Mesendoderm (in vitro differentiated cells): ENCODE data around the gene MED25.

Source experiments
- DNase-seq: peaks from one replicate; pipeline ENCODE4 v3.0.0; 2013
- H2AK5ac ChIP-seq: 2 replicates; pipeline ENCODE4 v1.6.1; 2013; ENCODE audit warnings: low read length, inconsistent platforms
- H2BK120ac ChIP-seq: 2 replicates; pipeline ENCODE4 v1.6.1; 2013; ENCODE audit warnings: low read depth, mild to moderate bottlenecking, low read length, moderate library complexity, mixed read lengths
- H2BK15ac ChIP-seq: replicated peaks from 2 replicates; pipeline ENCODE4 v1.6.1; 2013; ENCODE audit warnings: low read depth, mild to moderate bottlenecking, moderate library complexity
- H2BK5ac ChIP-seq: 2 replicates; pipeline ENCODE4 v1.6.1; 2013; ENCODE audit warnings: low read length, inconsistent platforms
- H3K18ac ChIP-seq: 2 replicates; pipeline ENCODE4 v1.6.1; 2013; ENCODE audit warnings: mild to moderate bottlenecking, low read length, mixed read lengths
- H3K23ac ChIP-seq: one replicate; pipeline ENCODE4 v1.6.1; 2013; ENCODE audit warnings: low read length
- H3K27ac ChIP-seq: 2 replicates; pipeline ENCODE4 v1.5.1; 2013; ENCODE audit warnings: low read depth, mild to moderate bottlenecking, inconsistent platforms, low read length, moderate library complexity
- H3K27me3 ChIP-seq: 2 replicates; pipeline ENCODE4 v1.6.1; 2013; ENCODE audit warnings: low read length, control low read depth, mild to moderate bottlenecking, inconsistent platforms; ENCODE audit not compliant: insufficient read depth, poor library complexity
- H3K36me3 ChIP-seq: 2 replicates; pipeline ENCODE4 v1.6.1; 2013; ENCODE audit warnings: low read length, inconsistent platforms; ENCODE audit not compliant: control insufficient read depth, insufficient read depth
- H3K4ac ChIP-seq: one replicate; pipeline ENCODE4 v1.6.1; 2013; ENCODE audit warnings: low read depth, mild to moderate bottlenecking, low read length, moderate library complexity
- H3K4me1 ChIP-seq: 2 replicates; pipeline ENCODE4 v1.6.1; 2013; ENCODE audit warnings: low read depth, low read length, inconsistent platforms; ENCODE audit not compliant: control insufficient read depth
- H3K4me2 ChIP-seq: 2 replicates; pipeline ENCODE4 v1.6.1; 2013; ENCODE audit warnings: low read length
- H3K4me3 ChIP-seq: 2 replicates; pipeline ENCODE4 v1.5.1; 2013; ENCODE audit warnings: mild to moderate bottlenecking, low read length
- H3K56ac ChIP-seq: one replicate; pipeline ENCODE4 v1.6.1; 2013; ENCODE audit warnings: low read length
- H3K79me1 ChIP-seq: 2 replicates; pipeline ENCODE4 v1.6.1; 2013; ENCODE audit warnings: low read length, inconsistent platforms
- H3K79me2 ChIP-seq: 2 replicates; pipeline ENCODE4 v1.6.1; 2013; ENCODE audit warnings: mild to moderate bottlenecking, low read length; ENCODE audit not compliant: control insufficient read depth, insufficient read depth
- H3K9ac ChIP-seq: 2 replicates; pipeline ENCODE4 v1.6.1; 2013; ENCODE audit warnings: low read length, inconsistent platforms
- H4K5ac ChIP-seq: one replicate; pipeline ENCODE4 v1.6.1; 2013; ENCODE audit warnings: low read length
- H4K8ac ChIP-seq: one replicate; pipeline ENCODE4 v1.6.1; 2013; ENCODE audit warnings: low read depth, mild to moderate bottlenecking, control low read depth, low read length, moderate library complexity
- WGBS: extraction: QIAGEN DNeasy Blood & Tissue Kit; methylation state at CpG from one replicate; pipeline ENCODE4 v1.1.7; 2013; ENCODE audit warnings: low lambda C conversion rate, missing lambda C conversion rate; ENCODE audit not compliant: insufficient coverage; ENCODE audit errors: extremely low coverage; 5-methylcytosine and 5-hydroxymethylcytosine counted together

Gene MED25

DNA sequence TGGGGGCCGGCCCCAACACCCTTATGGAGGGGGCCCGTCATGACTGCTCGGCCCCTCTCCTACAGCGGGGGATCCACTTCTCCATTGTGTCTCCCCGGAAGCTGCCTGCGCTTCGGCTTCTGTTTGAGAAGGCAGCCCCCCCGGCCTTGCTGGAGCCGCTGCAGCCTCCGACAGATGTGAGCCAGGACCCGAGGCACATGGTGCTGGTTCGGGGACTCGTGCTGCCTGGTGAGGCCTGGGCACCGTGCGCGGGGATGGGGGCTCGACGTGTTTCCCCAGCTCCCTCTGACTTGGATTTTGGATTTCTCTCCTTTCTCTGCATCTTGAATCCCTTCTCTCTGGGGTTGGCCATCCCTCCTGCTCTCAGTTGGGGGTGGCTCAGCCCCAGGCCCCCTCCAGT lies 11.6 kb downstream of the MED25 start:
- H3K4me3 ChIP-seq: no peak overlapping the region
- H3K4ac ChIP-seq: no peak overlapping the region
- H4K5ac ChIP-seq: no peak overlapping the region
- H2BK120ac ChIP-seq: no peak overlapping the region
- no peak overlapping the region for H2AK5ac ChIP-seq
- WGBS: no CpG with 5 or more reads among the region's 18 CpGs
- H3K56ac ChIP-seq: no peak overlapping the region
- no peak overlapping the region for H2BK15ac ChIP-seq
- H3K18ac ChIP-seq: no peak overlapping the region
- H3K79me1 ChIP-seq: peaks cover 5% of the 10 kb centered on the region
- H3K4me1 ChIP-seq: no peaks in the 10 kb centered on the region
- no peaks in the 10 kb centered on the region for H3K79me2 ChIP-seq
- no peak overlapping the region for H3K4me2 ChIP-seq
- no peak overlapping the region for H3K27ac ChIP-seq
- no peak overlapping the region for H3K23ac ChIP-seq
- peaks cover 1% of the 10 kb centered on the region for H3K36me3 ChIP-seq
- H3K9ac ChIP-seq: no peak overlapping the region
- H4K8ac ChIP-seq: no peak overlapping the region
- H2BK5ac ChIP-seq: no peak overlapping the region
- DNase-seq: no peak
- no peaks in the 10 kb centered on the region for H3K27me3 ChIP-seq

DNA sequence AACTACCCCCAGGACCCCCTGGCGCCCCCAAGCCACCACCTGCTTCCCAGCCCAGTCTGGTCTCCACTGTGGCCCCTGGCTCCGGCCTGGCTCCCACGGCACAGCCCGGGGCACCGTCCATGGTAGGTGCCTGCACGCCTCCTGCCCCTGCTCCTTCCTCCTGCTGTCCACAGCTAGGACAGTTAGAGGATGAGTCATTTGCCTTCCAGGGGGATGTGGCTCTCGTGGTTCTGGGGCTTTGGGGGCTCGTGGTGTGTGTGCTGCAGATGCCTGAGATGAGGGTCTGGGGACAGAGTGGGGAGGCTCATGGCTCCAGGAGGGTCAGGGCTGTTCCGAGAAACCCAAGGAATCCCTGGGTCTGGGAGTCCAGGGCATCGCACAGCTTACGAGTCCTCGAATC lies 12.7 kb downstream of the MED25 start:
- no CpG with 5 or more reads among the region's 12 CpGs for WGBS
- peaks cover 1% of the 10 kb centered on the region for H3K36me3 ChIP-seq
- DNase-seq: no peak

DNA sequence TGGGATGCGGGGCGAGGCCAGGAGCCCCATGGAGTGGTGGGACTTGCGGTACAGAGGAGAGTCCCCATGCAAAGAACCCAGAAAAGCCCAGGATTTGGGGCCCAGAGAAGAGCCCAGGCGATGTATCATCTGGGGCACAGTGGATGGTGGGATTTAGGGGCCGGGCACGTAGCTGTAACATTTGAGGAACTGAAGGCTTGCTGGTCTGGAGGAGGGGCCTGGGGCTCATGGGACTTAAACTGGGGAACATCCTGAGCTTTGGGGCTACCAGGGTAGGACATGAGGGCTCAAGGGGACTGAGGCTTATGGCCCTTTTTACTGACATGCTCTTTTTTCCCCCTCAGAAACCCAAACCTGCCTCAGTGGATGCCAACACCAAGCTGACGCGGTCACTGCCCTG lies 13.5 kb downstream of the MED25 start:
- WGBS: no CpG with 5 or more reads among the region's 8 CpGs
- Histone ChIP-seq H4K8ac (no peak overlapping the region), H3K27me3 (no peaks in the 10 kb centered on the region), H3K18ac (no peak overlapping the region), H3K4me2 (no peak overlapping the region), H3K79me1 (peaks cover 3% of the 10 kb centered on the region), H3K9ac (no peak overlapping the region), H2BK15ac (no peak overlapping the region), H3K27ac (no peak overlapping the region), H3K23ac (no peak overlapping the region), H2BK5ac (no peak overlapping the region), H3K56ac (no peak overlapping the region), H2AK5ac (no peak overlapping the region), H3K79me2 (no peaks in the 10 kb centered on the region), H2BK120ac (no peak overlapping the region), H3K4ac (no peak overlapping the region), H3K36me3 (peaks cover 1% of the 10 kb centered on the region), H3K4me1 (no peaks in the 10 kb centered on the region), H3K4me3 (no peak overlapping the region), H4K5ac (no peak overlapping the region)
- DNase-seq: no peak

More for the DNA sequence above, 12.7 kb downstream of the MED25 start:
- Histone ChIP-seq H3K23ac (no peak overlapping the region), H3K18ac (no peak overlapping the region), H3K79me2 (no peaks in the 10 kb centered on the region), H3K4me1 (no peaks in the 10 kb centered on the region), H2BK5ac (no peak overlapping the region), H3K4ac (no peak overlapping the region), H2BK15ac (no peak overlapping the region), H3K27me3 (no peaks in the 10 kb centered on the region), H3K56ac (no peak overlapping the region), H3K4me2 (no peak overlapping the region), H4K8ac (no peak overlapping the region), H2AK5ac (no peak overlapping the region), H3K9ac (no peak overlapping the region), H3K4me3 (no peak overlapping the region), H3K79me1 (peaks cover 5% of the 10 kb centered on the region), H2BK120ac (no peak overlapping the region), H3K27ac (no peak overlapping the region), H4K5ac (no peak overlapping the region)

DNA sequence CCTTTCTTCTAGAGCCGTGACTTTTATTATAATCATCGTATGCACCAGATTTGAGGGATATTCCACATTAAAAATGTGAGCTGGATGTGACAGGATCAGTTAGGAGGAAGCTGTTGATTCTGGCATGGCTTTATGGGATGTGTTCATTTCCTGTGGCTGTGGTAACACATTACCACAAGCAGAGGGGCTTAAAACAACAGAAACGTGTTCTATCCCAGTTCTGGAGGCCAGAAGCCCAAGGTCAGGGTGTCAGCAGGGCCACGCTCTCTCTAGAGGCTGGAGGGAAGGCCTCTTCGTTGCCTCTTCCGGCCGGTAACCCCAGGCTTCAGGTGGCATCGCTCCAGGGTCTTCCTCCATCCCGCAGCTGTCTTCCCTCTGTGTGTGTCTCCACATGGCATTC lies 14.5 kb downstream of the MED25 start:
- DNase-seq: no peak
- Histone ChIP-seq H2BK15ac (no peak overlapping the region), H3K23ac (no peak overlapping the region), H4K5ac (no peak overlapping the region), H2AK5ac (no peak overlapping the region), H3K36me3 (peaks cover 1% of the 10 kb centered on the region), H2BK120ac (no peak overlapping the region), H3K56ac (no peak overlapping the region), H3K4me1 (no peaks in the 10 kb centered on the region), H3K4me3 (no peak overlapping the region), H3K18ac (no peak overlapping the region), H3K4ac (no peak overlapping the region), H3K27ac (no peak overlapping the region), H3K9ac (no peak overlapping the region), H3K27me3 (no peaks in the 10 kb centered on the region), H2BK5ac (no peak overlapping the region), H4K8ac (no peak overlapping the region), H3K79me1 (no peaks in the 10 kb centered on the region), H3K79me2 (no peaks in the 10 kb centered on the region), H3K4me2 (no peak overlapping the region)
- no CpG with 5 or more reads among the region's 9 CpGs for WGBS

DNA sequence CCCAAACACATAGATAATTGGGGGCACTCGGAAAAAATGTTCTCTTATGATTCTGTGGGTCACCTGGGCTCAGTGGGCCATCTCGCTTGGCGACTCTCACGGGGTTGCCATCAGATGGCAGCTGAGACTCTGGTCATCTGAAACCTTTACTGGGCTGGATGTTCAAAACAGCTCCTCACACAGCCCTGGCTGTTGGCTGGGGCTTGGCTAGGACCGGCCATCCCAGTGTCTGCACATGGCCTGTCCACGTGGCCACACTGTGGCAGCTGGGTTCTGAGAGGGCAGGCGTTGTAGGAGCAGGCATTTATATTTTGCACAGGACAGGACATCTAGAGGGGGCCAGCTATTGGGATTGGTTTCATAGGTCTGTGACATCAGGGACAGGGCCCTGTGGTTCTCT lies 15.5 kb downstream of the MED25 start:
- no peaks in the 10 kb centered on the region for H3K79me1 ChIP-seq
- H3K56ac ChIP-seq: no peak overlapping the region
- H3K4ac ChIP-seq: no peak overlapping the region
- no peaks in the 10 kb centered on the region for H3K4me1 ChIP-seq
- H4K5ac ChIP-seq: no peak overlapping the region
- H3K23ac ChIP-seq: no peak overlapping the region
- H3K36me3 ChIP-seq: peaks cover 1% of the 10 kb centered on the region
- H2AK5ac ChIP-seq: no peak overlapping the region
- no peak overlapping the region for H4K8ac ChIP-seq
- no CpG with 5 or more reads among the region's 7 CpGs for WGBS
- no peak for DNase-seq
- H3K27ac ChIP-seq: no peak overlapping the region
- no peak overlapping the region for H2BK5ac ChIP-seq
- H2BK120ac ChIP-seq: no peak overlapping the region
- H3K18ac ChIP-seq: no peak overlapping the region
- no peaks in the 10 kb centered on the region for H3K79me2 ChIP-seq
- no peak overlapping the region for H3K9ac ChIP-seq
- no peak overlapping the region for H2BK15ac ChIP-seq
- H3K27me3 ChIP-seq: no peaks in the 10 kb centered on the region
- no peak overlapping the region for H3K4me2 ChIP-seq
- H3K4me3 ChIP-seq: no peak overlapping the region

DNA sequence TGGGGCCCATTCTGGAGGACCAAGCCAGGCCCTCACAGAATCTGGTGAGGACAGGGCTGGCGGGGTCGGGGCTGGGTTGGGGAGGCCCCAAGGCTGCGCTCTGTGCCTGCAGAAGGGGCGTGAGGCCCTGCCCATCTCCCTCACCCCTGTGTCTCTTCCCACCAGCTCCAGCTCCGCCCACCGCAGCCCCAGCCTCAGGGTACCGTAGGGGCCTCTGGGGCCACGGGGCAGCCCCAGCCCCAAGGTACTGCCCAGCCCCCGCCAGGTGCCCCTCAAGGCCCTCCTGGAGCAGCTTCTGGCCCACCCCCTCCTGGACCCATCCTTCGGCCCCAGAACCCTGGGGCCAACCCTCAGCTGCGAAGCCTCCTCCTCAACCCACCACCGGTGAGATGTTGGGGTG lies 17.5 kb downstream of the MED25 start:
- H4K5ac ChIP-seq: no peak overlapping the region
- H3K36me3 ChIP-seq: peaks cover 1% of the 10 kb centered on the region
- no peak overlapping the region for H2BK5ac ChIP-seq
- no peak overlapping the region for H3K18ac ChIP-seq
- no peak overlapping the region for H3K4ac ChIP-seq
- H3K27me3 ChIP-seq: no peaks in the 10 kb centered on the region
- no peaks in the 10 kb centered on the region for H3K4me1 ChIP-seq
- H2AK5ac ChIP-seq: no peak overlapping the region
- no peak for DNase-seq
- no CpG with 5 or more reads among the region's 12 CpGs for WGBS
- no peak overlapping the region for H2BK120ac ChIP-seq
- no peak overlapping the region for H3K9ac ChIP-seq
- no peaks in the 10 kb centered on the region for H3K79me1 ChIP-seq
- H3K23ac ChIP-seq: no peak overlapping the region
- no peaks in the 10 kb centered on the region for H3K79me2 ChIP-seq
- H3K4me2 ChIP-seq: no peak overlapping the region
- H3K27ac ChIP-seq: no peak overlapping the region
- H3K56ac ChIP-seq: no peak overlapping the region
- H3K4me3 ChIP-seq: no peak overlapping the region
- H4K8ac ChIP-seq: no peak overlapping the region
- H2BK15ac ChIP-seq: no peak overlapping the region
